Measurements from ENCODE around the gene TMED1. TPM values are rescaled to one million over a fixed set of nuclear protein-coding genes. Genes with fewer than 3 reads are reported as not detected.

TMED1 gene
- total and polyA plus RNA-seq, 9 of the 15 experiments (the other 6 are each of a cell fraction or from before 2014, with no cell fraction given), result 0.86 to 30.2 (median 23.5) TPM

- TF ChIP-seq ASH1L (IDR thresholded peaks at IDR 0.05; ENCODE audit: borderline replicate concordance, low read depth, partially characterized antibody) (peak; percentile 79), MYNN (IDR thresholded peaks at IDR 0.05) (no peak; the same call in 1 of the 2 replicates), MYNN (CRISPR knock-in tag; IDR thresholded peaks at IDR 0.05) (no peak), BRD9 (IDR thresholded peaks at IDR 0.05; ENCODE audit: low read depth, partially characterized antibody) (no peak), CC2D1A (IDR thresholded peaks at IDR 0.05) (peak; percentile 77), SOX6 (IDR thresholded peaks at IDR 0.05) (peak; percentile 45; the same call in 1 of the 2 replicates), POLR2A (conservative IDR thresholded peaks at IDR 0.05) (no peak), ZNF134 (CRISPR knock-in tag; conservative IDR thresholded peaks at IDR 0.05) (peak; percentile 40), PYGO2 (tag; IDR thresholded peaks at IDR 0.05) (peak; percentile 66), HNRNPK (IDR thresholded peaks at IDR 0.05; ENCODE audit: low read depth, low read length, poor library complexity, severe bottlenecking) (no peak), TEAD2 (tag; IDR thresholded peaks at IDR 0.05) (peak; percentile 46; the same call in 1 of the 2 replicates), JUNB (CRISPR knock-in tag; conservative IDR thresholded peaks at IDR 0.05) (no peak), RBM34 (IDR thresholded peaks at IDR 0.05; ENCODE audit: borderline replicate concordance, insufficient read depth, low read length) (no peak), BRF1 (IDR thresholded peaks at IDR 0.05; ENCODE audit: borderline replicate concordance, extremely low read depth, insufficient read length) (no peak), RBBP5 (IDR thresholded peaks at IDR 0.05; ENCODE audit: borderline replicate concordance, insufficient read depth, low read length, poor library complexity, severe bottlenecking) (no peak), ZNF609 (CRISPR knock-in tag; IDR thresholded peaks at IDR 0.05; ENCODE audit: borderline replicate concordance) (peak; percentile 78; the same call in 1 of the 2 replicates), MNT (conservative IDR thresholded peaks at IDR 0.05) (peak; percentile 97), ZBTB5 (IDR thresholded peaks at IDR 0.05) (no peak)
Observed at GRCh38 chr19:10836479-10837330, 693 bp upstream of the TMED1 start (continued).

Data from K562 (cell line).